H1 (cell line): ENCODE results near the gene ITSN1. TPM values are rescaled to one million over a fixed set of nuclear protein-coding genes. Genes with fewer than 3 reads are reported as not detected.

ENCODE experiments used
- CTCF ChIA-PET: fragments of 300-600 bp; sonication (Branson Sonifier 250); formaldehyde crosslinking; loops from one replicate; lab custom pipeline; 2021; ENCODE audit not compliant: partially characterized antibody; lab: Charles Lee
- POLR2A ChIA-PET: fragments of 300-600 bp; sonication (Branson Sonifier 250); formaldehyde crosslinking; loops from one replicate; lab custom pipeline; 2021; ENCODE audit warnings: inconsistent platforms; ENCODE audit not compliant: partially characterized antibody; lab: Charles Lee
- DNase-seq, 2 experiments: peaks; one replicate each; pipeline versions ENCODE4 v3.0.0 to v3.0.0-alpha.2; 2010 to 2022; ENCODE audit warnings: low spot score in 2 of 2, low read depth in 1 of 2, mixed read lengths in 1 of 2
- FAIRE-seq: peaks from 2 replicates; lab custom pipeline; 2011; peaks lifted over from hg19 to GRCh38; lab: Jason Lieb, UNC
- H2AFZ ChIP-seq: 2 replicates; pipeline ENCODE4 v1.8.1; 2012; ENCODE audit warnings: low read length, inconsistent platforms
- H2AK5ac ChIP-seq: 2 replicates; pipeline ENCODE4 v1.6.1; 2013; ENCODE audit warnings: low read depth, low read length
- H2BK120ac ChIP-seq: replicated peaks from 2 replicates; pipeline ENCODE3; 2013; ENCODE audit warnings: low read depth, low read length, inconsistent platforms
- H2BK12ac ChIP-seq: 2 replicates; pipeline ENCODE4 v1.6.1; 2013; ENCODE audit warnings: low read depth, low read length
- H2BK15ac ChIP-seq: 2 replicates; pipeline ENCODE4 v1.6.1; 2013; ENCODE audit warnings: low read length
- H2BK20ac ChIP-seq: 2 replicates; pipeline ENCODE4 v1.6.1; 2013; ENCODE audit warnings: low read length
- H2BK5ac ChIP-seq: 2 replicates; pipeline ENCODE4 v1.6.1; 2013; ENCODE audit warnings: low read depth, low read length
- H3K14ac ChIP-seq: 2 replicates; pipeline ENCODE4 v1.6.1; 2013; ENCODE audit warnings: inconsistent platforms; ENCODE audit not compliant: insufficient read length
- H3K18ac ChIP-seq: 2 replicates; pipeline ENCODE4 v1.6.1; 2013; ENCODE audit warnings: low read length; ENCODE audit errors: extremely low read depth
- H3K23ac ChIP-seq: 2 replicates; pipeline ENCODE4 v1.6.1; 2013; ENCODE audit warnings: inconsistent platforms; ENCODE audit not compliant: insufficient read length
- H3K23me2 ChIP-seq: 2 replicates; pipeline ENCODE4 v1.6.1; 2013; ENCODE audit warnings: low read depth, low read length
- H3K27ac ChIP-seq: 2 replicates; pipeline ENCODE4 v1.6.1; 2011; ENCODE audit warnings: low read depth, low read length, inconsistent platforms
- H3K27me3 ChIP-seq, 4 experiments: replicated peaks in 1 of 4; 1 replicate in 1 of 4; 2 replicates in 3 of 4; pipeline versions ENCODE4 v1.6.1 to v1.8.1; 2011 to 2013; ENCODE audit warnings: low read length in 3 of 4, mild to moderate bottlenecking in 3 of 4, inconsistent platforms in 2 of 4, mixed read lengths in 2 of 4, moderate library complexity in 1 of 4; ENCODE audit not compliant: control insufficient read depth in 3 of 4, insufficient read depth in 3 of 4; ENCODE audit errors: extremely low read depth in 1 of 4
- H3K36me3 ChIP-seq, 4 experiments: 2 replicates each; pipeline versions ENCODE4 v1.6.1 to v1.8.1; 2011 to 2013; ENCODE audit warnings: mild to moderate bottlenecking in 4 of 4, low read length in 3 of 4, moderate library complexity in 2 of 4, control low read depth in 1 of 4, inconsistent platforms in 1 of 4; ENCODE audit not compliant: insufficient read depth in 4 of 4, control insufficient read depth in 2 of 4
- H3K4ac ChIP-seq: replicated peaks from 2 replicates; pipeline ENCODE3; 2013; ENCODE audit warnings: low read length, low read depth, mixed read lengths, inconsistent platforms; ENCODE audit not compliant: insufficient read length
- H3K4me1 ChIP-seq, 4 experiments: replicated peaks in 1 of 4; 1 replicate in 1 of 4; 2 replicates in 3 of 4; pipeline versions ENCODE4 v1.6.1 to v1.8.1; 2011 to 2013; ENCODE audit warnings: low read length in 3 of 4, inconsistent platforms in 2 of 4, mixed read lengths in 1 of 4; ENCODE audit not compliant: insufficient read depth in 4 of 4, control insufficient read depth in 3 of 4
- H3K4me2 ChIP-seq, 2 experiments: 2 replicates each; pipeline versions ENCODE4 v1.6.1 to v1.8.1; 2011 to 2013; ENCODE audit warnings: low read depth in 2 of 2, low read length in 2 of 2, control low read depth in 1 of 2, inconsistent platforms in 1 of 2, mild to moderate bottlenecking in 1 of 2; ENCODE audit not compliant: insufficient read depth in 1 of 2
- H3K4me3 ChIP-seq, 4 experiments: fragments of 200-600, 300-600 bp in 1 of 4; sonication (generic), shearing (Covaris generic), sonication (Bioruptor Twin) in 1 of 4; 2 replicates each; pipeline versions ENCODE4 v1.5.1 to v1.8.1; 2011 to 2016; ENCODE audit warnings: low read length in 4 of 4, low read depth in 3 of 4, control low read depth in 2 of 4, inconsistent platforms in 2 of 4, mild to moderate bottlenecking in 2 of 4, mixed read lengths in 1 of 4, moderate library complexity in 1 of 4; ENCODE audit not compliant: insufficient read depth in 2 of 4; ENCODE audit errors: extremely low read depth in 1 of 4
- H3K56ac ChIP-seq: replicated peaks from 2 replicates; pipeline ENCODE3; 2013; ENCODE audit warnings: low read depth, mild to moderate bottlenecking, mixed read lengths, low read length, inconsistent platforms; ENCODE audit not compliant: insufficient read length
- H3K79me1 ChIP-seq: 2 replicates; pipeline ENCODE4 v1.6.1; 2013; ENCODE audit warnings: low read depth, low read length, control low read depth
- H3K79me2 ChIP-seq, 2 experiments: 2 replicates each; pipeline versions ENCODE4 v1.6.1 to v1.8.1; 2012 to 2013; ENCODE audit warnings: low read length in 2 of 2, mild to moderate bottlenecking in 2 of 2, inconsistent platforms in 1 of 2; ENCODE audit not compliant: insufficient read depth in 2 of 2, control insufficient read depth in 1 of 2
- H3K9ac ChIP-seq, 4 experiments: replicated peaks in 1 of 4; 1 replicate in 1 of 4; 2 replicates in 3 of 4; pipeline versions ENCODE4 v1.6.1 to v1.8.1; 2011 to 2013; ENCODE audit warnings: low read depth in 3 of 4, low read length in 3 of 4, control low read depth in 2 of 4, mild to moderate bottlenecking in 2 of 4, moderate library complexity in 2 of 4, inconsistent platforms in 1 of 4; ENCODE audit errors: extremely low read depth in 1 of 4
- H3K9me3 ChIP-seq, 2 experiments: 2 replicates each; pipeline versions ENCODE4 v1.6.1 to v1.8.1; 2012 to 2013; ENCODE audit warnings: mild to moderate bottlenecking in 2 of 2, moderate library complexity in 2 of 2, control low read depth in 1 of 2, inconsistent platforms in 1 of 2, low read depth in 1 of 2, low read length in 1 of 2, mixed read lengths in 1 of 2; ENCODE audit not compliant: insufficient read depth in 2 of 2
- H4K20me1 ChIP-seq, 2 experiments: replicated peaks in 1 of 2; 2 replicates each; pipeline versions ENCODE3 to v1.8.1; 2011 to 2013; ENCODE audit warnings: inconsistent platforms in 2 of 2, low read length in 2 of 2, mild to moderate bottlenecking in 1 of 2; ENCODE audit not compliant: insufficient read depth in 2 of 2, control insufficient read depth in 1 of 2
- H4K5ac ChIP-seq: 2 replicates; pipeline ENCODE4 v1.6.1; 2013; ENCODE audit warnings: low read length, low read depth, mixed read lengths, inconsistent platforms; ENCODE audit not compliant: insufficient read length
- H4K8ac ChIP-seq: 2 replicates; pipeline ENCODE4 v1.8.0; 2013; ENCODE audit warnings: mild to moderate bottlenecking, moderate library complexity, low read length, inconsistent platforms; ENCODE audit not compliant: insufficient read depth; ENCODE audit errors: extremely low read depth
- H4K91ac ChIP-seq: replicated peaks from 2 replicates; pipeline ENCODE3; 2013; ENCODE audit warnings: low read length, mixed read lengths, inconsistent platforms; ENCODE audit not compliant: insufficient read length
- BACH1 ChIP-seq: IDR thresholded peaks from 2 replicates; pipeline ENCODE4 v1.6.1; 2012; ENCODE audit warnings: low read length, improper control_type of control experiment
- BRCA1 ChIP-seq: IDR thresholded peaks from 2 replicates; pipeline ENCODE4 v1.6.1; 2012; ENCODE audit warnings: low read depth, low read length, improper control_type of control experiment
- HDAC6 ChIP-seq: IDR thresholded peaks from one replicate; pipeline ENCODE4 v1.7.1; 2012; ENCODE audit warnings: low read depth, mild to moderate bottlenecking, inconsistent platforms, low read length, moderate library complexity
- JUND ChIP-seq: IDR thresholded peaks from 2 replicates; pipeline ENCODE4 v1.6.1; 2011; ENCODE audit warnings: mild to moderate bottlenecking, improper control_type of control experiment, low read length
- NANOG ChIP-seq: IDR thresholded peaks from 2 replicates; pipeline ENCODE4 v1.6.1; 2011; ENCODE audit warnings: low read length, low read depth, mild to moderate bottlenecking, inconsistent platforms; ENCODE audit not compliant: insufficient read depth, poor library complexity, severe bottlenecking
- POU5F1 ChIP-seq: IDR thresholded peaks from 2 replicates; pipeline ENCODE4 v1.6.1; 2011; ENCODE audit warnings: low read depth, mild to moderate bottlenecking, low read length, moderate library complexity
- SP4 ChIP-seq: IDR thresholded peaks from 2 replicates; pipeline ENCODE4 v1.6.1; 2012; ENCODE audit warnings: low read length, inconsistent platforms
- WGBS, 2 experiments: shearing (Covaris generic) in 1 of 2; methylation state at CpG; one replicate each; pipeline versions ENCODE4 v1.1.6 to v1.1.7; 2013 to 2015; ENCODE audit warnings: low lambda C conversion rate in 2 of 2, mixed read lengths in 2 of 2, inconsistent platforms in 1 of 2, low coverage in 1 of 2, missing lambda C conversion rate in 1 of 2; ENCODE audit not compliant: insufficient replicate concordance in 2 of 2, insufficient coverage in 1 of 2, insufficient read length in 1 of 2; ENCODE audit errors: extremely low coverage in 1 of 2, missing lambda C conversion rate in 1 of 2; 5-methylcytosine and 5-hydroxymethylcytosine counted together
- polyA plus RNA-seq, 7 experiments: library from polyadenylated mRNA; depleted of rRNA in 3 of 7; stranded (reverse) in 5 of 7; unstranded in 2 of 7; fragments of >200 nt in 5 of 7; fragments of 200-250 nt in 2 of 7; gene quantifications; 1 replicate in 5 of 7; 2 replicates in 1 of 7; 4 replicates in 1 of 7; pipeline versions ENCODE4 v1.2.1 to v1.2.3, GENCODE V29; 2011 to 2013; ENCODE audit warnings: missing spikeins in 2 of 7, mixed read lengths in 2 of 7
- total RNA-seq: library from RNA; stranded (reverse); fragmentation: NEBNext Ultra II Directional; extraction: Animal tissue kit (Norgen Biotek cat#: 25700); gene quantifications from 2 replicates; pipeline ENCODE4 v1.2.1, GENCODE V29; 2021

The ITSN1 gene
- total and polyA plus RNA-seq, 2 of the 8 experiments (the other 6 are each of a cell fraction or from before 2014, with no cell fraction given) = 60.8 to 78.1 TPM

GRCh38 chr21:33908760-33909159 lies 266.5 kb downstream of the ITSN1 start:
- Histone ChIP-seq H3K79me2 (peaks cover 0 to 13% of the 10 kb centered on the region in 2 experiments; a peak in 2 of 4 replicates), H2BK15ac (no peak overlapping the region), H3K36me3 (peaks cover 32 to 93% (median 70%) of the 10 kb centered on the region in 4 experiments), H3K27ac (no peak overlapping the region), H4K20me1 (peaks cover 0 to 10% of the 10 kb centered on the region in 2 experiments), H3K14ac (no peak overlapping the region), H3K4me3 (no peak overlapping the region), H3K23ac (no peak overlapping the region), H2AFZ (no peak overlapping the region), H3K23me2 (no peaks in the 10 kb centered on the region), H3K56ac (no peak overlapping the region), H2BK120ac (no peak overlapping the region), H2BK5ac (no peak overlapping the region), H2BK12ac (no peak overlapping the region), H3K79me1 (no peaks in the 10 kb centered on the region; the same call in none of the 2 replicates), H2BK20ac (no peak overlapping the region), H3K4me2 (no peak overlapping the region), H3K4me1 (no peaks in the 10 kb centered on the region), H4K8ac (no peak overlapping the region), H4K91ac (no peak overlapping the region), H2AK5ac (no peak overlapping the region), H3K9ac (no peak overlapping the region), H3K4ac (no peak overlapping the region), H4K5ac (no peak overlapping the region), H3K18ac (no peak overlapping the region), H3K9me3 (no peaks in the 10 kb centered on the region), H3K27me3 (no peaks in the 10 kb centered on the region)
- FAIRE-seq (no peak), DNase-seq (no peak)
- WGBS, 2 experiments = 96% methylated on average over 6 of the region's 6 CpGs; no CpG with 5 or more reads in 1 of the 2 experiments
- ChIA-PET CTCF (interaction anchor here (2.6 kb wide), 1 partner anchor 16 kb away, joined by 7 read pairs; no protein-coding TSS in a partner anchor), POLR2A (interaction anchor here (1.7 kb wide), 1 partner anchor 9 kb away, joined by 3 read pairs; no protein-coding TSS in a partner anchor)
- TF ChIP-seq BRCA1 = no peak
- TF ChIP-seq BACH1 = no peak
- no peak for TF ChIP-seq HDAC6
- TF ChIP-seq JUND = no peak
- no peak for TF ChIP-seq POU5F1
- TF ChIP-seq SP4 = no peak
- no peak for TF ChIP-seq NANOG
